ENCODE measurements around the gene DIS3L2. TPM values are rescaled to one million over a fixed set of nuclear protein-coding genes. Genes with fewer than 3 reads are reported as not detected.
A peak's percentile ranks its signal among the peaks of the same experiment; 100 is the strongest.
"Not testable (repeated sequence)": the region's sequence is repeated elsewhere in the genome, so short reads cannot be mapped to it uniquely, and the experiment has no call there.

Gene DIS3L2
- total RNA-seq, 2 donors from 2014 or later: 39.5 to 42.4 TPM

DNA sequence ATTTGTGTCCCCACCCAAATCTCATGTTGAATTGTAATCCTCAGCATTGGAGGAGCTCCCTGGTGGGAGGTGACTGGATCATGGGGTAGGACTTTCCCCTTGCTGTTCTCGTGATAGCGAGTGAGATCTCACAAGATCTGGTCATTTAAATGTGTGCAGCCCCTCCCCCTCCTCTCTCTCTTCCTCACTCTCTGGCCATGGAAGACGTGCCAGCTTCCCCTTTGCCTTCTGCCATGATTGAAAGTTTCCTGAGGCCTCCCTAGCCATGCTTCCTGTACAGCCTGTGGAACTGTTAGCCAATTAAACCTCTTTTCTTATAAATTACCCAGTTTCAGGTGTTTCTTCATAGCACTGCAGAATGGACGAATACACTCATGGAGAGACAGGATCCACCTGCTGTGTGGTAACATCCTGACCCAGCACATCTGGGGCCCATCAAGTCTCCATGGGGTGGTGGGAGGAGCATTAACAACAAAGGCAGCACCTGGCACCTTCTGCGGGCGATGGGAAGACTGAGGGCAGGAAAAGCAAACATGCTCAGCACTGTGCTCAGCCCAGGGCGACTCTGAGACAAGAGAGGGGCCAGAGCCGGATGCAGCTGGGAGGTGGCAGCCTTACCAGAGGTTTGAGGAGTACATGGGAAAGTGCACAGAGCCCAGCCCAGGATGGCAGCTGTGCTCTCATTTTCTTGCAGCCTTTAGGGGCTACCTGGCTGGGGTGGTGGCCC lies 400.8 kb downstream of the DIS3L2 start:
- no peaks in the 10 kb centered on the region for H3K36me3 ChIP-seq (ENCODE audit: control insufficient read depth, insufficient read depth, low read length)
- Mint-ChIP-seq H3K4me3 (no peak overlapping the region), H3K9me3 (peaks cover 8% of the 10 kb centered on the region), H3K27me3 (ENCODE audit: insufficient read depth) (no peaks in the 10 kb centered on the region), H3K4me1 (peaks cover 7% of the 10 kb centered on the region), H3K36me3 (ENCODE audit: low read depth) (no peaks in the 10 kb centered on the region), H3K27ac (no peak overlapping the region)
- no peak for DNase-seq
- no peaks in the 10 kb centered on the region for H3K9me3 ChIP-seq (ENCODE audit: control insufficient read depth, low read length)
- H3K27ac ChIP-seq (ENCODE audit: low read depth, low read length): no peak overlapping the region
- WGBS, 2 experiments (ENCODE audit: insufficient coverage in 1 of 2, insufficient read length in 1 of 2): 82 to 86% methylated on average over 8 of the region's 8 CpGs
- H3K4me1 ChIP-seq (ENCODE audit: control insufficient read depth, insufficient read depth, low read length): no peaks in the 10 kb centered on the region
- H3K4me3 ChIP-seq (ENCODE audit: low read length): no peak overlapping the region
- TF ChIP-seq, protein P1, sequence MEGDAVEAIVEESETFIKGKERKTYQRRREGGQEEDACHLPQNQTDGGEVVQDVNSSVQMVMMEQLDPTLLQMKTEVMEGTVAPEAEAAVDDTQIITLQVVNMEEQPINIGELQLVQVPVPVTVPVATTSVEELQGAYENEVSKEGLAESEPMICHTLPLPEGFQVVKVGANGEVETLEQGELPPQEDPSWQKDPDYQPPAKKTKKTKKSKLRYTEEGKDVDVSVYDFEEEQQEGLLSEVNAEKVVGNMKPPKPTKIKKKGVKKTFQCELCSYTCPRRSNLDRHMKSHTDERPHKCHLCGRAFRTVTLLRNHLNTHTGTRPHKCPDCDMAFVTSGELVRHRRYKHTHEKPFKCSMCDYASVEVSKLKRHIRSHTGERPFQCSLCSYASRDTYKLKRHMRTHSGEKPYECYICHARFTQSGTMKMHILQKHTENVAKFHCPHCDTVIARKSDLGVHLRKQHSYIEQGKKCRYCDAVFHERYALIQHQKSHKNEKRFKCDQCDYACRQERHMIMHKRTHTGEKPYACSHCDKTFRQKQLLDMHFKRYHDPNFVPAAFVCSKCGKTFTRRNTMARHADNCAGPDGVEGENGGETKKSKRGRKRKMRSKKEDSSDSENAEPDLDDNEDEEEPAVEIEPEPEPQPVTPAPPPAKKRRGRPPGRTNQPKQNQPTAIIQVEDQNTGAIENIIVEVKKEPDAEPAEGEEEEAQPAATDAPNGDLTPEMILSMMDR (conservative IDR thresholded peaks at IDR 0.05): no peak
- no peaks in the 10 kb centered on the region for H3K27me3 ChIP-seq (ENCODE audit: control insufficient read depth, insufficient read depth, low read length, poor library complexity, severe bottlenecking)
- H3K9ac ChIP-seq (ENCODE audit: extremely low read depth, low read length, poor library complexity, severe bottlenecking): no peak overlapping the region

DNA sequence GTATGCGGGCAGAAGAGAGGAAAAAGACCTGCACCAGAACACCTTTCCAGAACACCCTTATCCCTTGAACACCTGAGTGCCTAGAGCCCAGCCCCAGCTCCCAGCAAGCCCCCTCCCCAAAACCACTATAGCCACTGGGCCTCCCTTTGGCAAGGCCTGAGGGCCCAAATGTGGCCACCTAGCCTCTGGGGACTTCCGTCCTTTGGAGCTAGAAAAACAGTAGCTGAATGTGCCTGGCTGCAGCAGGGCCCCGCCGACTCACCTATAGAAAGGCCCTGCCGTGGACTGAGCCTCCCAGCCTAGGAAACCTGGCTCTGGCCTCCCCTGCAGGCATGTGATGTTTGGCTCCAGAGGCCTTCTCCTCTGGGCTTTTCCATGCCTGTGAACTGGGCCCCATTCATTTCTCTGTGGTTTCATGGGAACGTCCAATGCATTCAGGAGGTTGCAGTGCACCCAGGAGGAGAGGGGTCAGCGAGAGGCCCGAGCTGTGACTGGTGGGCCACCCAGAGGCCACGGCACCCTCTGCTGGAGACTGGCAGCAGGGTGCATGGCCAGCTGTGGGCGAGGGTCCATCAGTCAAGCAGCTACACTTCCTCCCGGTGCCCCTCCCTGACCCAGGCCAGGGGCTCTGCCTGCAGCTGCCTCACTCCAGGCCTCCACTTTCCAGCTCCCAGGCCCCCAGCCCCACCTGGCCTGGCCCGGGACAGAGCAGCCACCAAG lies 401.7 kb downstream of the DIS3L2 start:
- H3K36me3 ChIP-seq (ENCODE audit: control insufficient read depth, insufficient read depth, low read length); H3K27me3 Mint-ChIP-seq (ENCODE audit: insufficient read depth); H3K9me3 Mint-ChIP-seq; H3K27ac ChIP-seq (ENCODE audit: low read depth, low read length); H3K27me3 ChIP-seq (ENCODE audit: control insufficient read depth, insufficient read depth, low read length, poor library complexity, severe bottlenecking); H3K36me3 Mint-ChIP-seq (ENCODE audit: low read depth); H3K9me3 ChIP-seq (ENCODE audit: control insufficient read depth, low read length); H3K4me3 Mint-ChIP-seq; H3K4me3 ChIP-seq (ENCODE audit: low read length); H3K27ac Mint-ChIP-seq; DNase-seq; H3K4me1 ChIP-seq (ENCODE audit: control insufficient read depth, insufficient read depth, low read length); H3K9ac ChIP-seq (ENCODE audit: extremely low read depth, low read length, poor library complexity, severe bottlenecking); H3K4me1 Mint-ChIP-seq: not testable (repeated sequence)
- TF ChIP-seq, protein P1 (conservative IDR thresholded peaks at IDR 0.05): peak; percentile 35
- 83 to 92% methylated on average over 2 to 12 of the region's 12 CpGs for WGBS, 2 experiments (ENCODE audit: insufficient coverage in 1 of 2, insufficient read length in 1 of 2)

DNA sequence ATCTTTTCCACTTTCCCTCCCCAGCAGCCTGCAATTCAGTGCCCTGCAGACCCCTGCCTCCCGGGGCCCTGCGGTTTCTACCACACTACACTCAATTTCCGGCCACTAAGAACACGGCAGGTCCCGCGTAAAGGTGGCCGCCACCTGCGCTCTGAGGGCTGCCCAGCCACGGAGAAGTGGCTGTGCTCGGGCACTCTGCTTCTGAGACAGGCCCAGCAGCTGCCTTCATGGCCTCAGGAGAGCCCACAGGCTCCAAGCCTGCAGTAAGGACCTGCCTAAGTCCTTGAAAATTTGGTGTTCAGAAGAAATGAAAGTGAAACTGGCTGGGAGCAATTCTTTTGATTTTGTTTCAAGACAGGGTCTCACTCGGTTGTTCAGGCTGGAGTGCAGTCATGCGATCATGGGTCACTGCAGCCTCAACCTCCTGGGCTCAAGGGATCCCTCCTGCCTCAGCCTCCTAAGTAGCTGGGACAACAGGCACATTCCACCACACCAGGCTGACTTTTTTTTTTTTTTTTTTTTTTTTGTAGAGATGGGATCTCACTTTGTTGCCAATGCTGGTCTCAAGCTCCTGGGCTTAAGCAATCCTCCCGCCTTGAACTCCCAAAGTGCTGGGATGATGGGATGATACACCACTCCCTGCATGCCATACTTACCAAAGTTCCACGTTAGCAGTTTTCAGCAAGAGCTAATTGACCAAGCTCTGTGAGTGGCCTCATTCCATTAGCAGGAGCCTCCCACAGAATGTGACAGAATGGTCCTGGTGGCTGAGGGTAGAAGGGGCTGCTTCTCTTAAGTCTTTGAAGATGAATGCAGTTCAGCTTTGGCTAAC lies 402.5 kb downstream of the DIS3L2 start:
- H3K9me3 ChIP-seq (ENCODE audit: control insufficient read depth, low read length): no peaks in the 10 kb centered on the region
- no peak overlapping the region for H3K9ac ChIP-seq (ENCODE audit: extremely low read depth, low read length, poor library complexity, severe bottlenecking)
- 91 to 93% methylated on average over 9 to 14 of the region's 14 CpGs for WGBS, 2 experiments (ENCODE audit: insufficient coverage in 1 of 2, insufficient read length in 1 of 2)
- Mint-ChIP-seq H3K27me3 (ENCODE audit: insufficient read depth) (no peaks in the 10 kb centered on the region), H3K36me3 (ENCODE audit: low read depth) (no peaks in the 10 kb centered on the region), H3K9me3 (peaks cover 8% of the 10 kb centered on the region), H3K4me1 (peaks cover 10% of the 10 kb centered on the region), H3K4me3 (no peak overlapping the region), H3K27ac (no peak overlapping the region)
- no peaks in the 10 kb centered on the region for H3K4me1 ChIP-seq (ENCODE audit: control insufficient read depth, insufficient read depth, low read length)
- no peaks in the 10 kb centered on the region for H3K36me3 ChIP-seq (ENCODE audit: control insufficient read depth, insufficient read depth, low read length)
- H3K27me3 ChIP-seq (ENCODE audit: control insufficient read depth, insufficient read depth, low read length, poor library complexity, severe bottlenecking): no peaks in the 10 kb centered on the region
- no peak overlapping the region for H3K27ac ChIP-seq (ENCODE audit: low read depth, low read length)
- no peak for DNase-seq
- no peak overlapping the region for H3K4me3 ChIP-seq (ENCODE audit: low read length)
- TF ChIP-seq, protein P1 (conservative IDR thresholded peaks at IDR 0.05): no peak

DNA sequence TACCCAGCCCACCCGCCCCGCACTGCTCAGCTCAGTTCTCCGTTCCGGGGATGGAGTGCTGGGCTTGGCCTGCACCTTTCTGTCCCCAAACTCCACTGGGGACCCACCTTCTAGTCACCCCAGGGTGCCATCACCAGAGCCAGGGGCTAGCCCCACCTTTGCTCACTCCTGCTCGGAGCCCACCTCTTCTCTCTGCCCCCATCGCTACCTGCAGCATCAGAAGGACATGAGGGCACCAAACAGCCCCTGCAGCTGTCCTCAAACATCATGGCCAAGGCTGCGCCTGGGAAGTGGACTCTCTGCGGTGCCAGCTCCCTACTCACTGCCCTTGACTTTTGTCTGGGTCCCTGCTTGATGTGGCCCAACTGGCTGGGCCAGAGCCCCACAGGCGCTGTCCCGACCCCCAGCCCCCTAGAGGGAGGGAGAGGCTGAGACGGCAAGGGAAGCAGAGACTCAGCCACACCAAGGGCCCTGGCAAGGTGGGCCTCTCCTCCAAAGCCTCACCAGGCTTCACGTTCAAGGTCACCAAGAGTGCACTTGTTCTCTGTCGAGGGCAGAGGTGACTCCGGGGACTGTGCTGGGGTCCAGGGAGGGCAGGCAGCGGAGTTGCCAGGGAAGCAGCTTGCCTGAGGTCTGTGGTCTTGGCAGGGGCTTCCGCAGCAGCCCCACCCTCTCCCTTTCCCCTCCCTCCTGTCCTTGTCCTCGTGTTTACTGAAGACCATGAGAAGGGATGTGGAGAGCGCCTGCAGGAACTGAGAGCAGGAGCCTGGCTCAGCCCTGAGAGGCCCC lies 403.5 kb downstream of the DIS3L2 start:
- H3K36me3 ChIP-seq (ENCODE audit: control insufficient read depth, insufficient read depth, low read length); H3K36me3 Mint-ChIP-seq (ENCODE audit: low read depth); H3K9me3 Mint-ChIP-seq; H3K9ac ChIP-seq (ENCODE audit: extremely low read depth, low read length, poor library complexity, severe bottlenecking); H3K27me3 ChIP-seq (ENCODE audit: control insufficient read depth, insufficient read depth, low read length, poor library complexity, severe bottlenecking); H3K27me3 Mint-ChIP-seq (ENCODE audit: insufficient read depth); H3K4me1 ChIP-seq (ENCODE audit: control insufficient read depth, insufficient read depth, low read length); H3K4me1 Mint-ChIP-seq; H3K27ac Mint-ChIP-seq; H3K9me3 ChIP-seq (ENCODE audit: control insufficient read depth, low read length); H3K27ac ChIP-seq (ENCODE audit: low read depth, low read length); H3K4me3 Mint-ChIP-seq; H3K4me3 ChIP-seq (ENCODE audit: low read length): not testable (repeated sequence)
- 90 to 94% methylated on average over 3 to 15 of the region's 18 CpGs for WGBS, 2 experiments (ENCODE audit: insufficient coverage in 1 of 2, insufficient read length in 1 of 2)
- DNase-seq: peak; percentile 51

Measured in endodermal cell (in vitro differentiated cells).